Gastrocnemius medialis (tissue), 4 donors: ENCODE measurements around the gene CHCHD4.

Experiments
- POLR2A ChIP-seq, 2 donors: fragments of 450-650 bp; IDR thresholded peaks; one replicate each; pipeline ENCODE4 v1.6.1; 2017; ENCODE audit warnings: antibody characterized with exemption in 2 of 2, mild to moderate bottlenecking in 2 of 2, moderate library complexity in 2 of 2
- TF ChIP-seq, protein P1 (sequence below), 5 experiments: fragments of 450-650 bp in 3 of 5; fragments of 200-600 bp in 2 of 5; sonication (generic) in 2 of 5; IDR thresholded peaks in 4 of 5; conservative IDR thresholded peaks in 1 of 5; 1 replicate in 4 of 5; 2 replicates in 1 of 5; pipeline ENCODE4 v1.5.1; 2016 to 2019; ENCODE audit warnings: antibody characterized with exemption in 5 of 5, mild to moderate bottlenecking in 3 of 5, moderate library complexity in 3 of 5

- TF ChIP-seq, protein P1, sequence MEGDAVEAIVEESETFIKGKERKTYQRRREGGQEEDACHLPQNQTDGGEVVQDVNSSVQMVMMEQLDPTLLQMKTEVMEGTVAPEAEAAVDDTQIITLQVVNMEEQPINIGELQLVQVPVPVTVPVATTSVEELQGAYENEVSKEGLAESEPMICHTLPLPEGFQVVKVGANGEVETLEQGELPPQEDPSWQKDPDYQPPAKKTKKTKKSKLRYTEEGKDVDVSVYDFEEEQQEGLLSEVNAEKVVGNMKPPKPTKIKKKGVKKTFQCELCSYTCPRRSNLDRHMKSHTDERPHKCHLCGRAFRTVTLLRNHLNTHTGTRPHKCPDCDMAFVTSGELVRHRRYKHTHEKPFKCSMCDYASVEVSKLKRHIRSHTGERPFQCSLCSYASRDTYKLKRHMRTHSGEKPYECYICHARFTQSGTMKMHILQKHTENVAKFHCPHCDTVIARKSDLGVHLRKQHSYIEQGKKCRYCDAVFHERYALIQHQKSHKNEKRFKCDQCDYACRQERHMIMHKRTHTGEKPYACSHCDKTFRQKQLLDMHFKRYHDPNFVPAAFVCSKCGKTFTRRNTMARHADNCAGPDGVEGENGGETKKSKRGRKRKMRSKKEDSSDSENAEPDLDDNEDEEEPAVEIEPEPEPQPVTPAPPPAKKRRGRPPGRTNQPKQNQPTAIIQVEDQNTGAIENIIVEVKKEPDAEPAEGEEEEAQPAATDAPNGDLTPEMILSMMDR (IDR thresholded peaks at IDR 0.05 in 4 of 5, conservative IDR thresholded peaks at IDR 0.05 in 1 of 5), result no peak
- no peak for TF ChIP-seq POLR2A (IDR thresholded peaks at IDR 0.05)
Observed at GRCh38 chr3:14146381-14147065, 21.9 kb upstream of the CHCHD4 start.
